HepG2 (cell line): ENCODE results near the gene GRID1. TPM values are rescaled to one million over a fixed set of nuclear protein-coding genes. Genes with fewer than 3 reads are reported as not detected.

Experiments
- DNMT3B ChIP-seq: conservative IDR thresholded peaks from 2 replicates; pipeline ENCODE4 v1.6.1; 2016; ENCODE audit warnings: missing biosample characterization, control low read depth
- FOXM1 ChIP-seq: sonication (generic); formaldehyde crosslinking; IDR thresholded peaks from 2 replicates; pipeline ENCODE4 v1.5.0; 2020; ENCODE audit warnings: missing genetic modification reagents
- ISL2 ChIP-seq: sonication (generic); formaldehyde crosslinking; IDR thresholded peaks from 2 replicates; pipeline ENCODE4 v1.5.0; 2020; ENCODE audit warnings: missing genetic modification reagents
- KLF6 ChIP-seq: IDR thresholded peaks from 2 replicates; pipeline ENCODE4 v1.8.0; 2016; ENCODE audit warnings: missing biosample characterization, missing genetic modification reagents
- KMT2B ChIP-seq: IDR thresholded peaks from 2 replicates; pipeline ENCODE4 v1.6.1; 2016; ENCODE audit warnings: missing genetic modification reagents, missing compliant biosample characterization
- MED1 ChIP-seq: sonication (generic); formaldehyde crosslinking; IDR thresholded peaks from 2 replicates; pipeline ENCODE4 v1.4.0; 2020; ENCODE audit warnings: missing genetic modification reagents
- NCOA1 ChIP-seq: sonication (generic); formaldehyde crosslinking; IDR thresholded peaks from 2 replicates; pipeline ENCODE4 v1.9.0; 2021; ENCODE audit warnings: missing genetic modification reagents
- SOX5 ChIP-seq: IDR thresholded peaks from 2 replicates; pipeline ENCODE4 v1.6.1; 2016; ENCODE audit warnings: borderline replicate concordance
- TBX2 ChIP-seq: sonication (generic); formaldehyde crosslinking; IDR thresholded peaks from 2 replicates; pipeline ENCODE4 v1.5.0; 2020; ENCODE audit warnings: missing genetic modification reagents, mild to moderate bottlenecking, borderline replicate concordance
- ZFX ChIP-seq: sonication (generic); formaldehyde crosslinking; IDR thresholded peaks from 2 replicates; pipeline ENCODE4 v1.4.0; 2020; ENCODE audit warnings: mild to moderate bottlenecking, low read depth, missing genetic modification reagents, moderate library complexity
- ZFY ChIP-seq: sonication (generic); formaldehyde crosslinking; IDR thresholded peaks from 2 replicates; pipeline ENCODE4 v1.4.0; 2020; ENCODE audit warnings: missing genetic modification reagents
- ZFYVE20 ChIP-seq: sonication (generic); formaldehyde crosslinking; IDR thresholded peaks from 2 replicates; pipeline ENCODE4 v1.8.0; 2023; ENCODE audit warnings: low read depth, mild to moderate bottlenecking, moderate library complexity, missing genetic modification reagents, borderline replicate concordance
- ZNF12 ChIP-seq: sonication (generic); formaldehyde crosslinking; IDR thresholded peaks from 2 replicates; pipeline ENCODE4 v1.5.0; 2020; ENCODE audit warnings: missing genetic modification reagents
- ZNF207 ChIP-seq: fragments of 450-650 bp; IDR thresholded peaks from 2 replicates; pipeline ENCODE4 v1.6.1; 2016; ENCODE audit warnings: antibody characterized with exemption, borderline replicate concordance
- ZNF232 ChIP-seq: sonication (generic); formaldehyde crosslinking; IDR thresholded peaks from 2 replicates; pipeline ENCODE4 v1.4.0; 2020; ENCODE audit warnings: missing genetic modification reagents, borderline replicate concordance
- ZNF24 ChIP-seq: fragments of 450-650 bp; IDR thresholded peaks from 2 replicates; pipeline ENCODE4 v1.6.1; 2017; ENCODE audit warnings: antibody characterized with exemption, mild to moderate bottlenecking
- ZNF543 ChIP-seq: sonication (generic); formaldehyde crosslinking; IDR thresholded peaks from 2 replicates; pipeline ENCODE4 v1.4.0; 2020; ENCODE audit warnings: mild to moderate bottlenecking, missing genetic modification reagents
- ZNF550 ChIP-seq: sonication (generic); formaldehyde crosslinking; IDR thresholded peaks from 2 replicates; pipeline ENCODE4 v1.4.0; 2020; ENCODE audit warnings: mild to moderate bottlenecking, missing genetic modification reagents, borderline replicate concordance
- ZNF878 ChIP-seq: sonication (generic); formaldehyde crosslinking; IDR thresholded peaks from 2 replicates; pipeline ENCODE4 v1.8.1; 2023; ENCODE audit warnings: mild to moderate bottlenecking, missing genetic modification reagents, moderate library complexity
- ZSCAN29 ChIP-seq: sonication (generic); formaldehyde crosslinking; conservative IDR thresholded peaks from 2 replicates; pipeline ENCODE4 v1.4.0; 2020; ENCODE audit warnings: mild to moderate bottlenecking, missing genetic modification reagents
- polyA plus RNA-seq, 8 experiments: library from polyadenylated mRNA; depleted of rRNA in 3 of 8; stranded (reverse) in 7 of 8; unstranded in 1 of 8; fragments of >200 nt; fragmentation: Illumina TruSeq in 4 of 8; extraction: Trizol in 4 of 8; gene quantifications; 2 replicates each; pipeline versions ENCODE4 v1.2.1 to v1.2.3, GENCODE V29; 2011 to 2016; ENCODE audit warnings: low read depth in 4 of 8, missing spikeins in 1 of 8, mixed read lengths in 1 of 8; ENCODE audit not compliant: insufficient read depth in 1 of 8
- total RNA-seq, 5 experiments: library from RNA; depleted of rRNA; stranded (reverse); fragments of >200 nt; fragmentation: Illumina TruSeq; extraction: Trizol; gene quantifications; 2 replicates each; pipeline ENCODE4 v1.2.3, GENCODE V29; 2016; ENCODE audit warnings: low read depth in 1 of 5
- TF ChIP-seq, protein P1 (sequence below): sonication (generic); formaldehyde crosslinking; IDR thresholded peaks from 2 replicates; pipeline ENCODE4 v1.9.0; 2021; ENCODE audit warnings: missing genetic modification reagents, mild to moderate bottlenecking, borderline replicate concordance
- TF ChIP-seq, protein P2 (sequence below): sonication (generic); formaldehyde crosslinking; IDR thresholded peaks from 2 replicates; pipeline ENCODE4 v1.5.0; 2020; ENCODE audit warnings: missing genetic modification reagents
- TF ChIP-seq, protein P3 (sequence below): IDR thresholded peaks from 2 replicates; pipeline ENCODE4 v1.6.1; 2016
- TF ChIP-seq, protein P4 (sequence below): IDR thresholded peaks from 2 replicates; pipeline ENCODE4 v1.6.1; 2018; ENCODE audit warnings: missing genetic modification reagents, mild to moderate bottlenecking, missing compliant biosample characterization
- TF ChIP-seq, protein P5 (sequence below): IDR thresholded peaks from 2 replicates; pipeline ENCODE4 v1.6.1; 2012; ENCODE audit warnings: low read depth, low read length, improper control_type of control experiment

Gene GRID1
- total and polyA plus RNA-seq, 2 of the 13 experiments (the other 11 are each of a cell fraction or from before 2014, with no cell fraction given) = 0.05 TPM; not detected in 1

DNA sequence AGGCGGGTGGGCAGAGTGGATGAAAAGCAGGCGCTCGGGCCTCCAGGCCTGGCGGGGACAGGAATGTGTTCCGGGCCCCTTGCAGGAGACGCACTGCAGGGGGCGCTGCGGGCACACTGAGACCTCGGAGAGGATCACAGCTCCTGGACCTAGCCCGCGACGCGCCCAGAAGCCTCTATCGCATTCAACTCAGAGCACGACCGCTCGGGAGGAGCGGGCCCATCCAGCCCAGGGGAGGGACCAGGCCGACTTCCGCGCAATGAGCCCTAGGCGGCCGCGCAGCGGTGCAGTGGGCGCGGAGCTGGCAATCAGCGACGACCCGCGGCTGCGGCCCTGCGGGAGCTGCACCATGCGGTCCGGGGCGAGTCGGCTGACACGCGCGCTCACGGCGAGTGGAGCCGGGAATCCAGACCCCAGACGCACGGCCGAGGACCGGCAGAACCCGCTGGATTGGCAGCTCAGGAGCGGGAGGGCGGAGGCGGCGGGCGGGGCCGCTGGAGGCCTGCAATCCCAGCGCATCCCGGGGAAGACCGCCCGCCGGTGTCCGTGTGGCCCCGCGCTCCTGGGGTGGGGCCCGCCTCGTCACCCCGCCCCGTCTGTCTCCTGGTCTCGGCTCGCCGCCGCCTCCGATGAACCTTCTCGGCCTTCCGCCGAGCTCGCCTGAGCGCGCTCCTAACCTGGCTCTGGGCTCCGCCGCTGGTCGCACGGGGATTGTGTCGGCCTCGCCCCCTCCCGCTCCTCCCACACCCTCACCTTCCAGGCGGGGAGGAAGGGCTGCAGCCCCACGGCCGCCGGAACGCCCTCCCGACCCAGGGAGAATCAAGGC is 33.5 kb upstream of the GRID1 start (continued):
- TF ChIP-seq ZNF232 = peak; percentile 13; the same call in 1 of the 2 replicates
- TF ChIP-seq ZFYVE20 (CRISPR knock-in tag) = no peak
- TF ChIP-seq, protein P1, sequence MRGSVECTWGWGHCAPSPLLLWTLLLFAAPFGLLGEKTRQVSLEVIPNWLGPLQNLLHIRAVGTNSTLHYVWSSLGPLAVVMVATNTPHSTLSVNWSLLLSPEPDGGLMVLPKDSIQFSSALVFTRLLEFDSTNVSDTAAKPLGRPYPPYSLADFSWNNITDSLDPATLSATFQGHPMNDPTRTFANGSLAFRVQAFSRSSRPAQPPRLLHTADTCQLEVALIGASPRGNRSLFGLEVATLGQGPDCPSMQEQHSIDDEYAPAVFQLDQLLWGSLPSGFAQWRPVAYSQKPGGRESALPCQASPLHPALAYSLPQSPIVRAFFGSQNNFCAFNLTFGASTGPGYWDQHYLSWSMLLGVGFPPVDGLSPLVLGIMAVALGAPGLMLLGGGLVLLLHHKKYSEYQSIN (CRISPR knock-in tag) = peak; percentile 77; the same call in 1 of the 2 replicates
- TF ChIP-seq NCOA1 (CRISPR knock-in tag) = peak; percentile 87
- TF ChIP-seq ZNF24 = peak; percentile 71
- TF ChIP-seq, protein P2, sequence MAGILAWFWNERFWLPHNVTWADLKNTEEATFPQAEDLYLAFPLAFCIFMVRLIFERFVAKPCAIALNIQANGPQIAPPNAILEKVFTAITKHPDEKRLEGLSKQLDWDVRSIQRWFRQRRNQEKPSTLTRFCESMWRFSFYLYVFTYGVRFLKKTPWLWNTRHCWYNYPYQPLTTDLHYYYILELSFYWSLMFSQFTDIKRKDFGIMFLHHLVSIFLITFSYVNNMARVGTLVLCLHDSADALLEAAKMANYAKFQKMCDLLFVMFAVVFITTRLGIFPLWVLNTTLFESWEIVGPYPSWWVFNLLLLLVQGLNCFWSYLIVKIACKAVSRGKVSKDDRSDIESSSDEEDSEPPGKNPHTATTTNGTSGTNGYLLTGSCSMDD (CRISPR knock-in tag) = no peak; the same call in 1 of the 2 replicates
- peak; percentile 93; the same call in 1 of the 2 replicates for TF ChIP-seq ZNF543 (CRISPR knock-in tag)
- TF ChIP-seq, protein P3, sequence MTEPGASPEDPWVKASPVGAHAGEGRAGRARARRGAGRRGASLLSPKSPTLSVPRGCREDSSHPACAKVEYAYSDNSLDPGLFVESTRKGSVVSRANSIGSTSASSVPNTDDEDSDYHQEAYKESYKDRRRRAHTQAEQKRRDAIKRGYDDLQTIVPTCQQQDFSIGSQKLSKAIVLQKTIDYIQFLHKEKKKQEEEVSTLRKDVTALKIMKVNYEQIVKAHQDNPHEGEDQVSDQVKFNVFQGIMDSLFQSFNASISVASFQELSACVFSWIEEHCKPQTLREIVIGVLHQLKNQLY = peak; percentile 50; the same call in 1 of the 2 replicates
- TF ChIP-seq TBX2 (CRISPR knock-in tag) = peak; percentile 15
- TF ChIP-seq KMT2B (CRISPR knock-in tag) = peak; percentile 67
- TF ChIP-seq ZFY (CRISPR knock-in tag) = peak; percentile 95
- 0 out of 2 replicates have a peak, but pooled peaks have one; percentile 79 for TF ChIP-seq ZNF550 (CRISPR knock-in tag)
- peak; percentile 64 for TF ChIP-seq ZNF12 (CRISPR knock-in tag)
- no peak for TF ChIP-seq FOXM1 (CRISPR knock-in tag)
- TF ChIP-seq DNMT3B (CRISPR knock-in tag) = peak; percentile 81; the same call in 1 of the 2 replicates
- TF ChIP-seq ZNF207 = no peak
- peak; percentile 6 for TF ChIP-seq MED1 (CRISPR knock-in tag)
- TF ChIP-seq ISL2 = peak; percentile 74
- TF ChIP-seq, protein P4, sequence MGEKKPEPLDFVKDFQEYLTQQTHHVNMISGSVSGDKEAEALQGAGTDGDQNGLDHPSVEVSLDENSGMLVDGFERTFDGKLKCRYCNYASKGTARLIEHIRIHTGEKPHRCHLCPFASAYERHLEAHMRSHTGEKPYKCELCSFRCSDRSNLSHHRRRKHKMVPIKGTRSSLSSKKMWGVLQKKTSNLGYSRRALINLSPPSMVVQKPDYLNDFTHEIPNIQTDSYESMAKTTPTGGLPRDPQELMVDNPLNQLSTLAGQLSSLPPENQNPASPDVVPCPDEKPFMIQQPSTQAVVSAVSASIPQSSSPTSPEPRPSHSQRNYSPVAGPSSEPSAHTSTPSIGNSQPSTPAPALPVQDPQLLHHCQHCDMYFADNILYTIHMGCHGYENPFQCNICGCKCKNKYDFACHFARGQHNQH (CRISPR knock-in tag) = peak; percentile 83
- peak; percentile 58; the same call in 1 of the 2 replicates for TF ChIP-seq SOX5 (CRISPR knock-in tag)
- TF ChIP-seq ZNF878 (CRISPR knock-in tag) = peak; percentile 62
- TF ChIP-seq, protein P5, sequence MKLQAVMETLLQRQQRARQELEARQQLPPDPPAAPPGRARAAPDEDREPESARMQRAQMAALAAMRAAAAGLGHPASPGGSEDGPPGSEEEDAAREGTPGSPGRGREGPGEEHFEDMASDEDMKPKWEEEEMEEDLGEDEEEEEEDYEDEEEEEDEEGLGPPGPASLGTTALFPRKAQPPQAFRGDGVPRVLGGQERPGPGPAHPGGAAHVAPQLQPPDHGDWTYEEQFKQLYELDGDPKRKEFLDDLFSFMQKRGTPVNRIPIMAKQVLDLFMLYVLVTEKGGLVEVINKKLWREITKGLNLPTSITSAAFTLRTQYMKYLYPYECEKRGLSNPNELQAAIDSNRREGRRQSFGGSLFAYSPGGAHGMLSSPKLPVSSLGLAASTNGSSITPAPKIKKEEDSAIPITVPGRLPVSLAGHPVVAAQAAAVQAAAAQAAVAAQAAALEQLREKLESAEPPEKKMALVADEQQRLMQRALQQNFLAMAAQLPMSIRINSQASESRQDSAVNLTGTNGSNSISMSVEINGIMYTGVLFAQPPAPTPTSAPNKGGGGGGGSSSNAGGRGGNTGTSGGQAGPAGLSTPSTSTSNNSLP = peak; percentile 61; the same call in 1 of the 2 replicates
- peak; percentile 87; the same call in 1 of the 2 replicates for TF ChIP-seq KLF6 (CRISPR knock-in tag)
- TF ChIP-seq ZFX (CRISPR knock-in tag) = peak; percentile 98
- TF ChIP-seq ZSCAN29 (CRISPR knock-in tag) = peak; percentile 94
